ENCODE data around the gene CCNJL. TPM values are rescaled to one million over a fixed set of nuclear protein-coding genes. Genes with fewer than 3 reads are reported as not detected.

Gene CCNJL
- polyA plus RNA-seq, 1 donor (not counting 4 experiments of a cell fraction or from before 2014, with no cell fraction given), result 1.6 TPM

- H3K4me2 ChIP-seq (ENCODE audit: control insufficient read depth, extremely low read depth, insufficient read depth, low read depth, low read length), result no peak overlapping the region
Observed at GRCh38 chr5:160272889-160273288, 39.5 kb downstream of the CCNJL start.

GRCh38 chr5:160272264-160272663 lies 40.1 kb downstream of the CCNJL start:
- H3K9me1 ChIP-seq (ENCODE audit: control insufficient read depth, extremely low read depth, insufficient read depth, low read length), result peaks cover 2% of the 10 kb centered on the region
- no peaks in the 10 kb centered on the region for H3K36me3 ChIP-seq (ENCODE audit: control insufficient read depth in 2 of 2, extremely low read depth in 1 of 2, insufficient read depth in 2 of 2, low read length in 2 of 2)
- FAIRE-seq (no peak), DNase-seq (ENCODE audit: low read depth, low spot score) (no peak)
- peaks cover 14% of the 10 kb centered on the region for H3K4me1 ChIP-seq (ENCODE audit: control insufficient read depth, extremely low read depth, insufficient read depth, low read length)
- TF ChIP-seq CTCF (optimal IDR thresholded peaks at IDR 0.05 in 1 of 3, IDR thresholded peaks at IDR 0.05 in 1 of 3, conservative IDR thresholded peaks at IDR 0.05 in 1 of 3; ENCODE audit: extremely low read depth in 1 of 3, insufficient read depth in 2 of 3, low read length in 3 of 3), result no peak
- H3K79me2 ChIP-seq (ENCODE audit: control insufficient read depth, insufficient read depth, low read length), result no peaks in the 10 kb centered on the region
- no peak overlapping the region for H3K9ac ChIP-seq (ENCODE audit: control insufficient read depth, extremely low read depth, insufficient read depth, low read length)
- H4K20me1 ChIP-seq (ENCODE audit: control insufficient read depth, extremely low read depth, insufficient read depth, low read length), result no peaks in the 10 kb centered on the region
- H3K4me2 ChIP-seq (ENCODE audit: control insufficient read depth, extremely low read depth, insufficient read depth, low read depth, low read length), result no peak overlapping the region
- no peak overlapping the region for H3K27ac ChIP-seq (ENCODE audit: control insufficient read depth, insufficient read depth, low read length)
- H3K27me3 ChIP-seq (ENCODE audit: control insufficient read depth, extremely low read depth, insufficient read depth, low read length), result no peaks in the 10 kb centered on the region
- H2AFZ ChIP-seq (ENCODE audit: control insufficient read depth, low read length), result no peak overlapping the region
- no peak overlapping the region for H3K4me3 ChIP-seq (ENCODE audit: control insufficient read depth in 2 of 3, extremely low read depth in 1 of 3, insufficient read depth in 2 of 3, low read depth in 1 of 3, low read length in 3 of 3)
- dilution Hi-C loops (cut with MboI; ENCODE audit: extremely low pct_ligation_motif_present, low sequenced_read_pairs), result no loop called here
- no peaks in the 10 kb centered on the region for H3K9me3 ChIP-seq (ENCODE audit: control insufficient read depth, low read depth, low read length)

More at GRCh38 chr5:160272889-160273288, 39.5 kb downstream of the CCNJL start:
- no peaks in the 10 kb centered on the region for H3K9me3 ChIP-seq (ENCODE audit: control insufficient read depth, low read depth, low read length)
- DNase-seq (ENCODE audit: low read depth, low spot score) (no peak), FAIRE-seq (no peak)
- peaks cover 2% of the 10 kb centered on the region for H3K9me1 ChIP-seq (ENCODE audit: control insufficient read depth, extremely low read depth, insufficient read depth, low read length)
- no peak overlapping the region for H3K4me3 ChIP-seq (ENCODE audit: control insufficient read depth in 2 of 3, extremely low read depth in 1 of 3, insufficient read depth in 2 of 3, low read depth in 1 of 3, low read length in 3 of 3)
- no peak overlapping the region for H3K27ac ChIP-seq (ENCODE audit: control insufficient read depth, insufficient read depth, low read length)
- dilution Hi-C loops (cut with MboI; ENCODE audit: extremely low pct_ligation_motif_present, low sequenced_read_pairs), result no loop called here
- no peaks in the 10 kb centered on the region for H3K36me3 ChIP-seq (ENCODE audit: control insufficient read depth in 2 of 2, extremely low read depth in 1 of 2, insufficient read depth in 2 of 2, low read length in 2 of 2)
- TF ChIP-seq CTCF (optimal IDR thresholded peaks at IDR 0.05 in 1 of 3, IDR thresholded peaks at IDR 0.05 in 1 of 3, conservative IDR thresholded peaks at IDR 0.05 in 1 of 3; ENCODE audit: extremely low read depth in 1 of 3, insufficient read depth in 2 of 3, low read length in 3 of 3) (no peak), EZH2 (IDR thresholded peaks at IDR 0.05; ENCODE audit: low read length) (no peak)
- H3K4me1 ChIP-seq (ENCODE audit: control insufficient read depth, extremely low read depth, insufficient read depth, low read length), result peaks cover 14% of the 10 kb centered on the region
- H3K27me3 ChIP-seq (ENCODE audit: control insufficient read depth, extremely low read depth, insufficient read depth, low read length), result no peaks in the 10 kb centered on the region
- H3K9ac ChIP-seq (ENCODE audit: control insufficient read depth, extremely low read depth, insufficient read depth, low read length), result no peak overlapping the region
- no peak overlapping the region for H2AFZ ChIP-seq (ENCODE audit: control insufficient read depth, low read length)
- no peaks in the 10 kb centered on the region for H4K20me1 ChIP-seq (ENCODE audit: control insufficient read depth, extremely low read depth, insufficient read depth, low read length)
- H3K79me2 ChIP-seq (ENCODE audit: control insufficient read depth, insufficient read depth, low read length), result no peaks in the 10 kb centered on the region

All from keratinocyte (primary cell).